Panc1 (cell line): ENCODE measurements around the gene TNIK. TPM values are rescaled to one million over a fixed set of nuclear protein-coding genes. Genes with fewer than 3 reads are reported as not detected.

Source experiments
- ATAC-seq: fragments of 200-7000 bp; cut with Tn5 transposase; 2 replicates; pipeline ENCODE4 v1.9.1; 2020; ENCODE audit warnings: mild to moderate bottlenecking, moderate library complexity
- BruUV-seq: library from RNA; stranded (reverse); fragments of 400-500 nt; replicated peaks from 2 replicates; lab custom pipeline; 2021; lab: Mats Ljungman, UMichigan
- CTCF ChIA-PET: fragments of 300-600 bp; sonication (Branson Sonifier 250); formaldehyde crosslinking; loops from one replicate; lab custom pipeline; 2022; ENCODE audit warnings: antibody characterized with exemption; lab: Charles Lee
- POLR2A ChIA-PET: fragments of 300-600 bp; sonication (Branson Sonifier 250); formaldehyde crosslinking; loops from one replicate; lab custom pipeline; 2022; ENCODE audit warnings: antibody characterized with exemption; lab: Charles Lee
- DNase-seq: peaks from one replicate; pipeline ENCODE4 v3.0.0-alpha.2; 2010; ENCODE audit warnings: low read depth, low spot score
- H3K27ac ChIP-seq: 2 replicates; pipeline ENCODE4 v1.5.1; 2011; ENCODE audit warnings: mild to moderate bottlenecking, low read length, inconsistent platforms
- H3K27me3 ChIP-seq: fragments of 200-500 bp; sonication (Bioruptor generic); 2 replicates; pipeline ENCODE4 v1.6.0; 2014; ENCODE audit warnings: low read length, inconsistent platforms; ENCODE audit not compliant: control insufficient read depth, insufficient read depth
- H3K36me3 ChIP-seq: fragments of 200-500 bp; sonication (Bioruptor generic); 2 replicates; pipeline ENCODE4 v1.5.1; 2014; ENCODE audit warnings: inconsistent platforms, mild to moderate bottlenecking, low read length, moderate library complexity; ENCODE audit not compliant: control insufficient read depth, insufficient read depth
- H3K4me1 ChIP-seq: 2 replicates; pipeline ENCODE4 v1.5.1; 2011; ENCODE audit warnings: inconsistent platforms, mild to moderate bottlenecking, low read length, moderate library complexity; ENCODE audit not compliant: control insufficient read depth, insufficient read depth
- H3K4me3 ChIP-seq, 2 experiments: 2 replicates each; pipeline ENCODE4 v1.5.1; 2011 to 2012; ENCODE audit warnings: low read depth in 2 of 2, low read length in 2 of 2, mild to moderate bottlenecking in 2 of 2, inconsistent platforms in 1 of 2, moderate library complexity in 1 of 2
- H3K9me3 ChIP-seq: fragments of 200-500 bp; sonication (Bioruptor generic); 2 replicates; pipeline ENCODE4 v1.5.1; 2014; ENCODE audit warnings: low read depth, mild to moderate bottlenecking, inconsistent platforms, low read length, moderate library complexity; ENCODE audit not compliant: control insufficient read depth, insufficient read depth
- POLR2AphosphoS5 ChIP-seq: IDR thresholded peaks from 2 replicates; pipeline ENCODE4 v1.6.1; 2012; ENCODE audit warnings: mild to moderate bottlenecking, low read depth, low read length, moderate library complexity
- SIN3A ChIP-seq: IDR thresholded peaks from 2 replicates; pipeline ENCODE4 v1.6.1; 2012; ENCODE audit warnings: low read depth, mild to moderate bottlenecking, low read length, moderate library complexity, borderline replicate concordance; ENCODE audit not compliant: insufficient read depth
- TCF7L2 ChIP-seq: IDR thresholded peaks from 2 replicates; pipeline ENCODE4 v1.6.1; 2011; ENCODE audit warnings: mild to moderate bottlenecking, low read depth, low read length, inconsistent platforms
- in situ Hi-C: cut with HindIII; loops from 2 replicates; pipeline ENCODE4 v1.10.0; 2016; ENCODE audit warnings: low sequenced_read_pairs, low pct_unique_long_range_greater_than_20kb
- intact Hi-C: fragments of 100-400 bp; cut with micrococcal nuclease; formaldehyde crosslinking; loops from one replicate; pipeline ENCODE4 v1.10.0; 2022; ENCODE audit not compliant: unreplicated experiment
- total RNA-seq: library from RNA; stranded (reverse); gene quantifications from one replicate; pipeline ENCODE4 v1.2.1, GENCODE V29; 2021; ENCODE audit not compliant: unreplicated experiment
- TF ChIP-seq, protein P1 (sequence below): fragments of 450-650 bp; IDR thresholded peaks from 2 replicates; pipeline ENCODE4 v1.5.1; 2017; ENCODE audit warnings: mild to moderate bottlenecking
- TF ChIP-seq, protein P2 (sequence below), 2 experiments: IDR thresholded peaks; 2 replicates each; pipeline ENCODE4 v1.6.1; 2011 to 2012; ENCODE audit warnings: low read depth in 2 of 2, control low read depth in 1 of 2, low read length in 1 of 2, mild to moderate bottlenecking in 1 of 2, moderate library complexity in 1 of 2; ENCODE audit not compliant: insufficient read depth in 1 of 2

Gene TNIK
- total RNA-seq, 1 experiment from 2014 or later = 1.9 TPM

DNA sequence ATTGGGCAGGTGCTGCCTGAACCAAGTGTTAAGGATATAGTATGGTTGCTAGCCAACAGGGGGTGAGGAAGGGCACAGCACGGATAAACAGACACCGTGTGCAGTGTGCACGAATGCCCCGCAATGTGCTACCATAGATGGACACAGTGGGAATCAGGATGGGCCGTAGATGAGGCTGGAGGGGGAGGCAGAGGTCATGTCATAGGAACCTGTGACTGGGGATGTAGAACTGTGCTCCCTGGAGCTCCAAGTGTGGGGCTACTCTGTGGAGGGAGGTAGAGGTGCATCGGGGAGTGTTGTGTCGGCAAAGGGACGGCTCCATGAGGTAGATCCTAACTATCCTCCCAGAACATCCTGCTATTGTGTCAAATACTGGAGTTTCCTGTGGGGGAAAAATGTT lies 102.5 kb downstream of the TNIK start:
- POLR2A ChIA-PET = no interaction called here
- BruUV-seq = no TSS peak
- Histone ChIP-seq H3K4me3 (no peak overlapping the region), H3K4me1 (no peaks in the 10 kb centered on the region), H3K9me3 (no peaks in the 10 kb centered on the region), H3K36me3 (no peaks in the 10 kb centered on the region), H3K27me3 (peaks cover 9% of the 10 kb centered on the region), H3K27ac (no peak overlapping the region)
- in situ Hi-C loops (no loop called here), intact Hi-C loops (no loop called here)
- DNase-seq (no peak), ATAC-seq (no peak)
- TF ChIP-seq TCF7L2 = no peak
- TF ChIP-seq POLR2AphosphoS5 = no peak
- TF ChIP-seq, protein P1, sequence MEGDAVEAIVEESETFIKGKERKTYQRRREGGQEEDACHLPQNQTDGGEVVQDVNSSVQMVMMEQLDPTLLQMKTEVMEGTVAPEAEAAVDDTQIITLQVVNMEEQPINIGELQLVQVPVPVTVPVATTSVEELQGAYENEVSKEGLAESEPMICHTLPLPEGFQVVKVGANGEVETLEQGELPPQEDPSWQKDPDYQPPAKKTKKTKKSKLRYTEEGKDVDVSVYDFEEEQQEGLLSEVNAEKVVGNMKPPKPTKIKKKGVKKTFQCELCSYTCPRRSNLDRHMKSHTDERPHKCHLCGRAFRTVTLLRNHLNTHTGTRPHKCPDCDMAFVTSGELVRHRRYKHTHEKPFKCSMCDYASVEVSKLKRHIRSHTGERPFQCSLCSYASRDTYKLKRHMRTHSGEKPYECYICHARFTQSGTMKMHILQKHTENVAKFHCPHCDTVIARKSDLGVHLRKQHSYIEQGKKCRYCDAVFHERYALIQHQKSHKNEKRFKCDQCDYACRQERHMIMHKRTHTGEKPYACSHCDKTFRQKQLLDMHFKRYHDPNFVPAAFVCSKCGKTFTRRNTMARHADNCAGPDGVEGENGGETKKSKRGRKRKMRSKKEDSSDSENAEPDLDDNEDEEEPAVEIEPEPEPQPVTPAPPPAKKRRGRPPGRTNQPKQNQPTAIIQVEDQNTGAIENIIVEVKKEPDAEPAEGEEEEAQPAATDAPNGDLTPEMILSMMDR = no peak
- TF ChIP-seq, protein P2, sequence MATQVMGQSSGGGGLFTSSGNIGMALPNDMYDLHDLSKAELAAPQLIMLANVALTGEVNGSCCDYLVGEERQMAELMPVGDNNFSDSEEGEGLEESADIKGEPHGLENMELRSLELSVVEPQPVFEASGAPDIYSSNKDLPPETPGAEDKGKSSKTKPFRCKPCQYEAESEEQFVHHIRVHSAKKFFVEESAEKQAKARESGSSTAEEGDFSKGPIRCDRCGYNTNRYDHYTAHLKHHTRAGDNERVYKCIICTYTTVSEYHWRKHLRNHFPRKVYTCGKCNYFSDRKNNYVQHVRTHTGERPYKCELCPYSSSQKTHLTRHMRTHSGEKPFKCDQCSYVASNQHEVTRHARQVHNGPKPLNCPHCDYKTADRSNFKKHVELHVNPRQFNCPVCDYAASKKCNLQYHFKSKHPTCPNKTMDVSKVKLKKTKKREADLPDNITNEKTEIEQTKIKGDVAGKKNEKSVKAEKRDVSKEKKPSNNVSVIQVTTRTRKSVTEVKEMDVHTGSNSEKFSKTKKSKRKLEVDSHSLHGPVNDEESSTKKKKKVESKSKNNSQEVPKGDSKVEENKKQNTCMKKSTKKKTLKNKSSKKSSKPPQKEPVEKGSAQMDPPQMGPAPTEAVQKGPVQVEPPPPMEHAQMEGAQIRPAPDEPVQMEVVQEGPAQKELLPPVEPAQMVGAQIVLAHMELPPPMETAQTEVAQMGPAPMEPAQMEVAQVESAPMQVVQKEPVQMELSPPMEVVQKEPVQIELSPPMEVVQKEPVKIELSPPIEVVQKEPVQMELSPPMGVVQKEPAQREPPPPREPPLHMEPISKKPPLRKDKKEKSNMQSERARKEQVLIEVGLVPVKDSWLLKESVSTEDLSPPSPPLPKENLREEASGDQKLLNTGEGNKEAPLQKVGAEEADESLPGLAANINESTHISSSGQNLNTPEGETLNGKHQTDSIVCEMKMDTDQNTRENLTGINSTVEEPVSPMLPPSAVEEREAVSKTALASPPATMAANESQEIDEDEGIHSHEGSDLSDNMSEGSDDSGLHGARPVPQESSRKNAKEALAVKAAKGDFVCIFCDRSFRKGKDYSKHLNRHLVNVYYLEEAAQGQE (IDR thresholded peaks at IDR 0.05; ENCODE audit: insufficient read depth in 1 of 2, low read depth in 2 of 2, low read length in 1 of 2) = no peak
- no peak for TF ChIP-seq SIN3A
- CTCF ChIA-PET = no interaction called here

GRCh38 chr3:171356251-171356650 lies 104.0 kb downstream of the TNIK start:
- H3K36me3 ChIP-seq = no peaks in the 10 kb centered on the region
- ChIA-PET POLR2A (no interaction called here), CTCF (no interaction called here)
- in situ Hi-C loops (no loop called here), intact Hi-C loops (no loop called here)
- TF ChIP-seq SIN3A (no peak), TCF7L2 (no peak), POLR2AphosphoS5 (no peak)
- TF ChIP-seq, protein P1 = no peak
- TF ChIP-seq, protein P2 (IDR thresholded peaks at IDR 0.05; ENCODE audit: insufficient read depth in 1 of 2, low read depth in 2 of 2, low read length in 1 of 2) = no peak
- H3K9me3 ChIP-seq = no peaks in the 10 kb centered on the region
- DNase-seq = no peak
- ATAC-seq = no peak
- H3K4me3 ChIP-seq = no peak overlapping the region
- H3K27me3 ChIP-seq = peaks cover 4% of the 10 kb centered on the region
- no peak overlapping the region for H3K27ac ChIP-seq
- no peaks in the 10 kb centered on the region for H3K4me1 ChIP-seq
- BruUV-seq = no TSS peak
